GM21515 (cell line): ENCODE data around the gene SH2D3C.
A peak's percentile ranks its signal among the peaks of the same experiment; 100 is the strongest.

ENCODE experiments used
- ATAC-seq: cut with Tn5 transposase; IDR thresholded peaks from one replicate; pipeline ENCODE4 v1.9.1; 2021; ENCODE audit not compliant: unreplicated experiment

The SH2D3C gene

DNA sequence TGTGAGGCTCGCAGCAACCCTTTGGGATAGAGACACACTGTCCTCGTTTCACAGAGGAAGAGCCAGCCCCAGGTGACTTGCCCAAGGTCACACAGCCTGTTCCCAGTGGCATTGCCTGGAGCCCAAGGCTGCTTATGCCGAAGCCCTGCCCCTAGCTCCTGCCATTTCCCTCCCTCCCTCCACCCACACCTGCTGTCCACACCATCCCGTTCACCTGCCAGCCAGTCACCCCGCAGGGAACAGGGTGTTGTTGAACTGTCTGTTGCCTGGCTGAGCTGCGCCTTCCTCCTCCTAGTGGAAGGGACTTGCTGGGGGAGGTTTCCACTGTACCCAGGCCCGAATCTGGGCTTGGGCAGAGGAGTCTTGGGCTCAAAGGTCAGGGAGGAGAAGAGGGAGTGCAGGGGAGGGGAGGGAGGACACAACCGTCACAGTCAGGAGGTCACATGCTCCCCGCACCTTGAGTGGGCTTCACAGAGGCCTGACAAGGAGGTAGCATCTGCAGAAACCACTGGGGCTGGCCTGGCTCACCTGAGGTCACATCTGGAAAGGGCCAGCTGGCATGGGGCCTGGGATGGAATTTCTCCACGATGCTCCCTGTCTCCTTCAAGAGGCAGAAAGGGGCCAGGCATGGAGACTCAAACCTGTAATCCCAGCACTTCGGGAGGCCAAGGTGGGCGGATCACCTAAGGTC, 56.3 kb downstream of the SH2D3C start:
- no peak for ATAC-seq

DNA sequence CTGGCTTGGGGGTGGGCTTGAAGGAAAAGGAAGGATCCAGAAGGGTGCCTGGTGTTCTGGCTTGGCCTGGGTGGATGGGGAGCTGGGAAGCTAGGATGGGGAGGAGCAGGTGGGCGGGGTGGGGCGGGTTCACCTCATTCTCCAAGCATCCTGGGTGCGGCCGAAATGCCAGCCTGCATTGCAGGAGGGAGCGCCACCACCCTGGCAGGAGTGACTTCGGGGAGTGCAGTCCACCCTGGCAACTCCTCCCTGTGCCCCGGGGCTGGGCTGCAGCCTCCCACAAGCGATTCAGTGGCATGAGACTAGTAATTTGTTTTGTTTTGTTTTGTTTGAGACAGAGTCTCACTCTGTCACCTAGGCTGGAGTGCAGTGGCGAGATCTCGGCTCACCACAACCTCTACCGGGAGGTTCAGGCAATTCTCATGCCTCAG, 57.1 kb downstream of the SH2D3C start:
- no peak for ATAC-seq

DNA sequence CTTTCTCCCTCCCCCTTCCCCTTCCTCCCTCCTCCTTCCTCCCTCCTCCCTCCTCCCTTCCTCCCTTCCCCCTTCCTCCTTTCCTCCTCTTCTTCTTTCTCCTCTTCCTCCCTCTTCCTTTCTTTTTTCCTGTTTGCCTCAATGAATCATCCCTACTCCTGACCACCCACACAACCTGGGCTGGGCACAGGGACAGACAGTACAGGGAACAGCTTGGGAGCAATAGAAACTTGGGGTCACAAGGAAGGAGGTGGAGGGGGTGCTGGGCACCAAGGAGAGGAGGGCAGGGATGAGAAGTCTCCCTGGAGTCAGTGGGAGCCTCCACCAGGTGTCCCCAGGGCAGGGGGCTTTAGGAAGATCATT, 57.6 kb downstream of the SH2D3C start:
- ATAC-seq, result no peak

DNA sequence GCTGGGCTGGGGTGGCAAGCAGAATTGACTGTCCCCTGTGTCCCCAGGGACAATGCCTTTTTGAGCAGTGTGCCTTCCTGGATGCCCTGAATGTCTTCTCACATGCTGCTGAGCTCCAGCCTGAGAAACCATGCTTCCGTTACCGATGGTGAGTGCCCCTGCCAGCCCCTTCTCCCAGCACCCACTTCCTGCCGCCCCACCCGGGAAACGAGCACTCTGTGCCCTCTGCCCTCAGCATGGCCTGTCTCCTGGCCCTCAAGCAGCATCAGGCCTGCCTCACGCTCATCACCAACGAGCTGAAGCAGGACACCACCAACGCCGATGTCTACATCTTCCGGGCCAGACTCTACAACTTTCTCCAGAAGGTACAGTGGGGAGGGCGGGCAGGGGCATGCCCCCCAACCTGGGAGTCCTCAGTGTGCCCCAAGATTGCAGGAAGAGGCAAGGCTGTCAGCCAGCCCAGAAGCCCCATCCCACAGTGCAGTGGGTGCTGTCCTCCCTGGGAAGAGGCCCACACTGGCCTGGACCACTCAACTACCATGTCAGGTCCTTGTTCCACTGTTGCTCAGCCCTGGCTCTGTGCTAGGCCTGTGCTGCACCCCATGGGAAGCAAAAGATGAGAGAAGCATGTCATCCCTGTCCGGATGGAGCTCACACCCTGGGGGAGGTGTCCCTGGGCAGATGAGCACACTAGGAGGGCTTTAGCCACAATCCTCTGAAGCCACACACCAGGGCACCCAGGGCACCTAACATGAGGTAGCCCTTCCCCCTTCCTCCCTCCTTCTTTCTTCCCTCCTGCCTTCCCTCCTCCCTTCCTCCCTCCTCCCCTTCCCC, 58.2 kb downstream of the SH2D3C start:
- ATAC-seq, result no peak

DNA sequence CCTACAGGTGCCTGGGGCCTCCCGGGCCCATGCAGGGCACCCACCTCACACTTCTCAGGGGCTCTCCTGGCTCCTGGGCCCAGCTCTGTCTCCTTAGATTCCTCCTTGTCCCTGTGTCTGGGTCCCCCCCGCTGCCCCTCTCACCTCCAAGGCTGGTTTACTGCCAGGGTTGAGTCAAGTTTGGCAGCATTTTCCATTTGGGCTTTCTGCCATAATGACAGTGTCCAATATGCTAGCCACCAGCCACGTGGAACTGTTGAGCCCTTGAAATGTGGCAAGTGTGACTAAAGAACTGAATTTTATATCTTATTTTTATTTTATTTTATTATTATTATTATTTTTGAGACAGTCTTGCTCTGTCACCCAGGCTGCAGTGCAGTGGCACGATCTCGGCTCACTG, 60.7 kb downstream of the SH2D3C start:
- ATAC-seq, result no peak

DNA sequence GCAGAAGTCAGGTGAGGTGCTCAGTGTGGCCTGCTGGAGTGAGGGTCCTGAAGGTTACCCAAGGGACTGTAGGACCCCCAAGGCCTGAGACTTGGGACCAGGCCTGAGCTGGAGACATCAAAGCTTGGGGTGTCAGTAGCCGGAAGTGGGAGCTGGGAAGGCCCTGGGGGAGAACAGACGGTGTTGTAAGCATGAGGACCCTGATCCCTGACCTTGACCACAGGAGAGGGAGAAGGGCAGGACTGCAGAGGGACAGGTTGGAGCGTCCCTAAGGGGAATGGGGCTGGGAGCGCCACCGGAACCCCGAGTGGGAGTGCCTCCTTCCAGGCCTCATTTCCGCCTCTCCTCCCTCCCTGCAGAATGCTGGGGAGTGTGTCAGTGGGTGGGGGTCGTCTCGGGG, 62.1 kb downstream of the SH2D3C start:
- ATAC-seq, result no peak

DNA sequence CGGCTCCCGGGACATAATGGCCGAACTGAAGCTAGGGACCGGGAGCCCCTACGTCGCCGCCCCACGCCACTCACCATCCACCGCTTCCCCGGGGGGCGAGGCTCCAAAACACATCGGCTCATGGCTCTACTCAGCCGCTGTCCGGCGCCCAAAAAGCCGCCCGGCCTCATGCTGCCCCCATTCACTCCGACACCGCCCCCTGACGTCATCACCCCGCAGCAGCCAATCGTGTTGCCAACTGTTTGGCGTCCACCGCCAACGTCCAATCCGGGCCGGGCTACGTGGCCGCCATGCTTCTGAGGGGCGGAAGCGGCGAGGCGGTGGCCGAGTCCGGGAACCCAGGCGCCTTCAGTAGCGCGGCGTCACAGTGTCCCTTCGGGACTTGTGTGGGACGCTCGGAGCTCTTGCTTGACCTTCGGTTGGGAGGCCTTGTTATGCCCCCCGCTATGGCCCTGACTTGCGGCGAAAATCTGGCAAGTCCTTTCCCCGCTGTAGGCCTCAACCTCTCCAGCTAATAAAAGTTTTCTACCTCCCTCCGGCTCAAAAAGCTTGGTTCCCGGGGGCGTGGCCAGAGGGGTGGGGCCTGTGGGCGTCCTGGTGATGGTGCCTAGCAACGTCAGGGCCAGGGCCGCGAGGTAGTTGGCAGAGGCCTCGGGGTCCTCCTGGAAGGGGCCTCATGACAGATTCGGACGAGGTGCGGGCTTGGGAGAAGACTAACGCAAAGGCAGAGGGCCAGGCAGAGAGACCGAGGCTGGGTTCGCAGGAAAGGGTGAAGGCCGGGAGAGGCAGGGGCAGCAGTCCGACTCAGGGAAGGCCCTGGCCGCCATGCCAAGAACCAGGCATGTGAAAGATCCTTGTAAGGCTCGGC, 62.8 kb downstream of the SH2D3C start, which contains the start of the genes PTRH1 and TTC16:
Gene PTRH1 (minus strand): TSS at position 194 of the 868 bp plus-strand sequence. CDS start 24 bp downstream, at position 170.
Gene TTC16 (plus strand): TSS at position 610 of the 868 bp plus-strand sequence. CDS start 67 bp downstream, at position 677.
- ATAC-seq, result peak; percentile 93

DNA sequence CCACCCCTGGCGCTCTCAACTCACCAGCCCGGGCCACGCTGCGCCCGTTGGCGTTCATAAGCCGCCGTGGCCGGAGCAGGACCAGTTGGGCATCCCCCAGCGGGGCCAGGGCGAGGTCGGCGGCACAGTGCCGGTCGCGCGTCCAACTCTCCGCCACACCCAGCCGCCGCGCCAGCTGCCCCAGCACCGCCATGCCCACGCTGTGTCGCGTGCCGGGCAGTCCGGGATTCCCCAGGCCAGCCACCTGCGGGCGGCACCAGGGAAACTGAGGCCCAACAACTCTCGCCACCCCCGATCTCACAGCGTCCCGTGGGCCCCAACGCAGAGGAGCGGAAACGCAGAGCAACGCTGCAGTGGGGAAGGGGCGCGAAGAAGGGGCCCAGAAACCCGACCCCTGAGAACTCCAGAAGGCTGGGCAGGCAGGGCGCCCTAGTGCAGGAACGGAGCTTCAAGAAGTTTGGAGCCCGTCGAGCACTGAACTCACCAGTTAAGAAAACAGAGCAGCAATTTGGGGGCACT, 63.5 kb downstream of the SH2D3C start:
- ATAC-seq, result no peak

DNA sequence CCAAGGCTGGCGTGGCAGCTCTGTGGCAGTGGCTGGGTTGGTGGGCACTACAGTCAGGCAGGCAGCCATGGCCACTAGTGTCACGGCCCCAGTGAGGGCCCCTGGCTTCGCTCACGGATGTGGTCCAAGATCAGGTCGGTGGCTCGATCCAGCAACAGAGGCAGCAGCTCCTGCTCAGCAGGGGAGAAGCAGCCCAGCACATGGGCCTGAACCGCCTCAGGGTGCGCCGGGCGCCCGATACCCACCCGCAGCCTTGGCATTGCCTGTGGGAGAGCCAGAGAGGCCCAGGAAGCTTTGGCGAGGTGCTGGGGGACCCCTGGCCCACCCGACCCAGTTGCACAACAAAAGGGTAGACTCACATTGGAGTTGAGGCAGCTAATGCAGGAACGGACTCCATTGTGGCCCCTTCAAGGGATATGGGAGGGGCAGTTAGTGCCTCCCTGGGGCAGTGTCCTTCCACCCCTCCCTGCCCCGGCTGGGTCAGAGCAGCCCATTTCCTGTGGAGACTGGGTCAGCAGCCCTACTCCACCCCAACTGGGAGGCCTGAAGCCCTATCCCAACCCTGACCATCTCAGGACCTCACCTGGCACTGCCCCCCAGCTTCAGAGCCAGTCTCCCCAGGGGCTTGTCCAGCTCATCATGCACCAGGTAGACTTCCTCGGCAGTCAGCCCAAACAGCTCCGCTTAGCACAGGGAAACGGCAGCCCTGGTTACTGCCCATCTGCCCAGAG, 64.3 kb downstream of the SH2D3C start:
- no peak for ATAC-seq

DNA sequence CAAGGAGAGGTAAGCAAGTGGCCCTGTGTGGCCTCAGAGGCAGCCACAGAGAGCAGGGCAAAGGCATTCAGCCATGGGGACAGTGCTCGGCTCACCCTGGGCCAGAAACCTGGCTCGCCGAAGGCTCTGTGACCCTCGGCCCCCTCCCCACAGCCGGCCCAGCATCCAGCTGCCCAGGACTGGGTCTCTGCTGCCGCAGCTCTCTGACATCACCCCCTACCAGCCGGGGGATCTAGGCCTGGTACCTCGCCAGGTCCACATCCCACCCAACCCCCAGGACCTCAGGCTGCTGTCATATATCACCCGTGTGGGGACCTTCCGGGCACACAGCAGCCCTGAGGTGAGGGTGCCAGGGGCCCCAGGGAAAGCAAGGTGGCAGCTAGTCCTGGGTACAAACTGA, 65.6 kb downstream of the SH2D3C start:
- no peak for ATAC-seq

DNA sequence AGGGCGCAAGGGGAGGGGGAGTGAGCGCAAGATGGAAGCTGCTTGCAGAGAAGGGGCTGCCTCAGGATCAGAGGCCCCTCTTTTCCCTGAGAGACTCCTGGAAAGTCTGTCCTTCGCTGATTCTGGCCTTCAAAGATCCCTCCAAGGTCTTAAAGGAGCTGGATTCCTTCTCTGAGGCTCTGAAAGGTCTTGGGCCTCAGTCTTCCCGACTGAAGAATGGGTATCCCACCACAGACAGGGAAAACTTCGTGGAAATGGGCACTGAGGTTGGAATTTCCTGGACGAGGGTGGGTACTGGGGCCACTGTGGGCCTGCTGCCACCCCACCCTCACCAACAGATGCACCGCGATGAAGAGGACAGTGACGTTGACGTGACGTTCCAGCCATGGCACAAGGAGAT, 66.1 kb downstream of the SH2D3C start:
- ATAC-seq, result no peak

DNA sequence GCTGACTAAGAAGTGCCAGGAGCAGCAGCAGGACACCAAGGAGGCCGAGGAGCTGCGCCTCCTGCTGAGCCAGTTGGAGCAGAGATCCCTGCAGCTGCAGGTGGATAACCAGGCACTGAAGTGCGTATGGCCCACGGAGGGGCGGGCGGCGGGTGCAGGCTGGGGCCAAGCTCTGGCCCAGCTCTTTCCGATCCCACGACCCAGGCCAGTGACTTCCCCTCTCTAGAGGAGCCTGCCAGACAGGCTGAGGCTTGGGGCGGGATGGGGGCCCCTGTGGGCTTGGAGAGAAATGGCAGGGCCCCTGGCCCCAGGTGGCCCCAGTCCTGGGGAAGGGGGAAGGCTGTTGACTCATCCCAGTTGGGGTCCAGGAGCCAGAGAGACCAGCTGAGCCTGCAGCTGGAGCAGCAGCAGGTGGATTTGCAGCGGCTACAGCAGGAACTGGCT, 66.6 kb downstream of the SH2D3C start:
- ATAC-seq, result no peak

DNA sequence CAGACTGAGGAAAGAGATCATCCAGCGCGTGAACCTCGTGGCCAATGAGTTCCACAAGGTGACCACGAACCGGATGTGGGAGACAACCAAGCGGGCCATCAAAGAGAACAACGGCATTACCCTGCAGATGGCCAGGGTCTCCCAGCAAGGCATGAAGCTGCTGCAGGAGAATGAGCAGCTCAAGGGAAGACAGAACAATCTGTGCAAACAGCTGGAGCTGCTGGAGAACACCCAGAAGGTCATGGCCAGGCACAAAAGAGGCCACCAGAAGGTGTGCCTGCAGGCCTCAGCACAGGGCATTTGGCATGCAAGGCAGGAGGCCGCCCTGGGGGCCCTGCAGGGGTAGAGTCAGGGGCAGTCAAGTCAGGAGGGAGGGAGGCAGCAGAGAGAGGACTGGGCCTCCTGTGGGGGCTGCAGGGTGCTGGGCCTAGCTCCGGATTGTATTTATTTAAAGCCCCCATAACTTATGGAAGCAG, 67.2 kb downstream of the SH2D3C start:
- ATAC-seq, result no peak

DNA sequence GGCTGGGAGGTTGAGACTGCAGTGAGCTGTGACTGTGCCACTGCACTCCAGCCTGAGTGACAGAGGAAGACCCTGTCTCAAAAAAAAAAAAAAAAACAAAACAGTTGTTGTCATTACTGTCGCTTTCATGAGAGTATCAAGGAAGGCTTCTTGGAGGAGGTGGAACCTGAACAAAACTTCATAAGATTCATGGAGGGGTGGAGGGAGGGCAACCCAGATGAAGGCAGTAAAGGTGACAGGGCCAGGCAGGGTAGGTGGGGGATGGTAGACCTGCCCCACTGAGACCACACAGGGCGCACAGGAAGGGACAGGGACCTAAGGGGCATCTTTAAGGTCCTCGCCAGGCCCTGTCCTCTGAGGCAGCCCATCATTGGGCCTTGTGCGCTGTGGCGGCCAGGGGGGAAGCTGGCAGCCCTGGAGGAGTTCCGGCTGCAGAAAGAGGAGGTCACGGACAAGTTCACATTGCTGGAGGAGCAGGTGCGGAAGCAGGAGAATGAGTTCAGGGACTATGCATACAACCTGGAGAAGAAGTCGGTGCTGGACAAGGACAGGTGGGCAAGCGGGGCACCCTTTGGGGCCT, 68.2 kb downstream of the SH2D3C start:
- no peak for ATAC-seq

DNA sequence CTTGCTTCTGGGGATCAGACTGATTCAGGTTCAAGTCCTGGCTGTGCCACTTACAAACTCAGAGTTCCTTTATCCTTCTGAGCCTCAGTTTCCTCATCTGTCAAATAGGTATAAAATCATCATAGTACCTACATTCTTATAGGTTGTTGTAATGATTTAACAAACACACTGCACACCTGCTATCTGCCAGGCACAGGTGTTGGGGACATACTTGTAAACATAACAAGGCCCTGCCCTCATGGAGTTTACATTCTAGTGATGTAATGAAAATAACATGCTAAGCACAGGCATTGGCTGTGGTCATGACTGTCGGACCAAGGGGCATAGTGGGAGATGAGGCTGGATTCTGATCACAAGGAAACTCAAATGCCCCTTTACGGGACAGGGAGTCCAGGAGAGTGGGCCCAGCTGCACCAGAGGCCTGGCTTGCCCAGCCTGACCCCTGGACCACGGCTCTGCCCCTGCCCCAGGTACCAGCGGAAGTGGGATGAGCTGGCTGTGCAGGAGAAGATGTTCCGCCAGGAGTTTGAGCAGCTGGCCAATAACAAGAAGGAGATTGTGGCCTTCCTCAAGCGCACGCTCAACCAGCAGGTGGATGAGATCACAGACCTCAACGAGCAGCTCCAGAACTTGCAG, 69.4 kb downstream of the SH2D3C start:
- ATAC-seq, result no peak

DNA sequence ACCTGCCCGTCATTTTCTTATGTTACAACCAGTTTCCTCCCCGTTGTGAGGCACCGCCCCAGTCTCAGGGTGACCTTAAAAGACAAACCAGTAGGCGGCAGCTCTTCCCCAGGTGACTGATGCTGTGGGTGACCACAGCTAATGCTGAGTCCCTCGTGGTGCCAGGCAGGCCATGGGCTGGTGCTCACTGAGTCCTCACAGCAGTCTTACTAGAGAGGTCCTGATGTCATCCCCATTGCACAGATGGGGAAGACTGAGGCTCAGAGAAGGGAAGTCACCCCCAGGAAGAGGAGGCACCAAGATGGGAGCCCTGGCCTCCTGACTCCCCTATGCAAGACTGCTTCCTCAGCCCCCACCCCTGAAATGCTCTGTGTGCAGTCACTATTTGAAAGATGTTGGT, 70.7 kb downstream of the SH2D3C start:
- no peak for ATAC-seq

DNA sequence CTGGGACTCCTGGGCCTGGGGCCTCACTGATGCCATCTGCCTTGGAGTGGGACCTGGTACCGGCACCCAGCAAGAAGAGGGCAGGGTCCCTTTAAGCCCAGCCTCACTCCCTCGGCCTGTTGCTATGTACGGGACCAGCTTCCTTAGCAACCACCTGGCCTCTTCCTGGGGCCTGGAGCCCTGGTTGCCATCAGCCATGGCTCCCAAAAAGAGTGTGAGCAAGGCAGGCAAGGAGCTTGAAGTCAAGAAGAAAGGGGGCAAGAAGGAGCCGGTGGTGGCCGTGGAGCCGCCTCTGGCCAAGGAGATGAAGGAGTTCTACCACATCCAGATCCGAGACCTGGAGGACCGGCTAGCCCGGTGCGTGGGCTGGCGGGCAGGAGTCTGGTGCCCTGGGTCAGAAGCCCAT, 71.6 kb downstream of the SH2D3C start, which contains the start of gene CFAP157:
Gene CFAP157 (plus strand): TSS at position 153 of the 406 bp plus-strand sequence. CDS start 44 bp downstream, at position 197.
- no peak for ATAC-seq

DNA sequence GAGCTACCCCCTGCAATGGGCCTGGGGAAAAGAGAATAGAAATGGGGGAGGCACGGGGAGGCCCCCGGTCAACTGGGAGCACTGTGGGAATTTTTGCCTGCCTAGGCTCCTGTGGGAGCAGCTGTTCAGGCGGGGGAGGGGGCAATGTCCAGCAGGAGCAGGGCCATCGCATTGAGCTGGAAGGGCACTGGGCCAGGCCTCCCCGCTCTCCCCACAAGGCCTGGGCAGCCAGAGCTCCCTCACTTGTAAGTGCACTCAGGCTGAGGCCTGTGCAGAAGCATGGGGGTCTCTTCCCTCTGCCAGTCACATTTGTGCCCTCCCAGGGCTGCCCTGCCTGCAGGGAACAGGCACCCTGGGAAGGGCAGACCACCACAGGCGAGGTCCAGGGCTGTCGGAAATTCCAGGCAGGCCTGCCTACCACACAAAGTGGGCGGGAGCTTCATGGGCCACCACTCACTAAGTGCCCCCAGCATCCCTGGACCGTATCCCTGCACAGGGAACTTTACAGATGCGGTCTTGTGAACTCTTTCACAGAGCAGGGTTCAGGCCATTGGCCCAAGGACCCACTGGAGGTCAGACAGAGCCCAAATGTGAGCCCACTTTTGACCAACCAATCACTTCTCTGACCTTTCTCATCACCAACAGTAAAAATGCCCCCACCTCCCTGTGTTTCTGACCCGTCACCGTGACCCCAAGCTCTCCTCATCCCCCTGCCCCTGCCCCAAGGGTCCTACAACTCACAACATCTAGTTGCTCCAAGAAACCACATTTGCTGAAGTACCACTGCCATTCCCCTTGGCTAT, 72.7 kb downstream of the SH2D3C start:
- ATAC-seq, result no peak
